Stimulated activated CD4-positive, alpha-beta T cell treated with anti-CD3 and anti-CD28 coated beads, Interleukin-12 subunit alpha, Interleukin-12 subunit beta, amount 100 ng/mL, for 4 hours (primary cell): ENCODE data around the gene KCNIP4.

Experiments used
- DNase-seq: peaks from one replicate; pipeline ENCODE4 v3.0.0-alpha.2; 2020

Gene KCNIP4

GRCh38 chr4:21830272-21830671 is 118.3 kb downstream of the KCNIP4 start:
- no peak for DNase-seq

GRCh38 chr4:21827575-21827974 is 121.0 kb downstream of the KCNIP4 start:
- DNase-seq: no peak

GRCh38 chr4:21826071-21826470 is 122.5 kb downstream of the KCNIP4 start:
- no peak for DNase-seq

- no peak for DNase-seq
These were observed 129.5 kb downstream of the KCNIP4 start for GRCh38 chr4:21819086-21819485.

- no peak for DNase-seq
These were observed 132.8 kb downstream of the KCNIP4 start for GRCh38 chr4:21815651-21816377.

- DNase-seq: no peak
These were observed 137.0 kb downstream of the KCNIP4 start for GRCh38 chr4:21811565-21811964.

GRCh38 chr4:21806991-21807390 is 141.6 kb downstream of the KCNIP4 start:
- DNase-seq: no peak

- DNase-seq: no peak
These were observed 146.2 kb downstream of the KCNIP4 start for GRCh38 chr4:21802406-21802805.

GRCh38 chr4:21801661-21802385 is 146.7 kb downstream of the KCNIP4 start:
- no peak for DNase-seq

- DNase-seq: no peak
These were observed 153.5 kb downstream of the KCNIP4 start for GRCh38 chr4:21795091-21795490.

GRCh38 chr4:21792736-21793135 is 155.8 kb downstream of the KCNIP4 start:
- no peak for DNase-seq

GRCh38 chr4:21790438-21791029 is 158.0 kb downstream of the KCNIP4 start:
- DNase-seq: no peak

GRCh38 chr4:21780148-21780547 is 168.4 kb downstream of the KCNIP4 start:
- no peak for DNase-seq

GRCh38 chr4:21778702-21779101 is 169.9 kb downstream of the KCNIP4 start:
- DNase-seq: no peak

- no peak for DNase-seq
These were observed 172.9 kb downstream of the KCNIP4 start for GRCh38 chr4:21775703-21776102.

- DNase-seq: no peak
These were observed 179.0 kb downstream of the KCNIP4 start for GRCh38 chr4:21769404-21770147.

GRCh38 chr4:21768349-21769310 is 179.9 kb downstream of the KCNIP4 start:
- DNase-seq: no peak

GRCh38 chr4:21765810-21766407 is 182.7 kb downstream of the KCNIP4 start:
- no peak for DNase-seq

GRCh38 chr4:21763855-21764254 is 184.7 kb downstream of the KCNIP4 start:
- DNase-seq: no peak

- no peak for DNase-seq
These were observed 191.3 kb downstream of the KCNIP4 start for GRCh38 chr4:21757248-21757647.

- DNase-seq: no peak
These were observed 195.3 kb downstream of the KCNIP4 start for GRCh38 chr4:21753084-21753760.
